GM18868 (cell line): Measurements from ENCODE around the gene NT5DC4.

Experiments used
- ATAC-seq: cut with Tn5 transposase; IDR thresholded peaks from one replicate; pipeline ENCODE4 v1.9.1; 2021; ENCODE audit warnings: mild to moderate bottlenecking, moderate library complexity; ENCODE audit not compliant: unreplicated experiment

NT5DC4 gene

DNA sequence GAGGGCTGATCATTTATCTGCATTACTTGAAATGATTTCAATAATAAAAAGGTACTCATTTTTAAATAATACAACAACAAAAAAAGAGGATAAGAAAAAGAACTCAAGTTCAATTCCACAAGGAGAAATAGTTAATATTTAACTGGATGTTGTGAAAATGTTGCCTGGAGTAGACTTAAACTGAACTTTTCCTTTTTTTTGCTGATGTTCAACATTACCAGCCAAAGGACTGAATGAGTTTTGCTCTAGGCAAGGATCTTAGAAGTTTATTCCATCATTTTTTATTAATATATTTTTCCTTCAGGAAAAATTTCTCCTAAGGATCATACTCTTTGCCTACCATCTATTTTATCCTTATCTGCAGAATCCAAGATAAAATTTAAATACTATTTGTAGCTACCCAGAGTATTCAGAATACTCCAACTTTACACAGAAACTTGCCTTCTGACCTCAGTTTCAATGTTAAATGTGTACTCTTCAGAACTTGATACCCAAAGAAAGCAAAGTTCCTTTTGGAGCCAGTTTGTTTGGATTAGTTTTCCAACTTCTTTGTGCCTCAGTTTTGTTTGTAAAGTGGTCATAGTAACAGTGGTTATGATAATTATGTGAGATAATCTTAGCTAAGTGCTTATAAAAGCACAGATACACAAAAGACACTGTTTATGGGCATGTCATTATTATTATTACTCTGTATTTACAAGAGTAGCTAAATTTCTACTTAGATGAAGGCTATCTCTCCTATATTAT is 30.8 kb downstream of the NT5DC4 start:
- no peak for ATAC-seq

DNA sequence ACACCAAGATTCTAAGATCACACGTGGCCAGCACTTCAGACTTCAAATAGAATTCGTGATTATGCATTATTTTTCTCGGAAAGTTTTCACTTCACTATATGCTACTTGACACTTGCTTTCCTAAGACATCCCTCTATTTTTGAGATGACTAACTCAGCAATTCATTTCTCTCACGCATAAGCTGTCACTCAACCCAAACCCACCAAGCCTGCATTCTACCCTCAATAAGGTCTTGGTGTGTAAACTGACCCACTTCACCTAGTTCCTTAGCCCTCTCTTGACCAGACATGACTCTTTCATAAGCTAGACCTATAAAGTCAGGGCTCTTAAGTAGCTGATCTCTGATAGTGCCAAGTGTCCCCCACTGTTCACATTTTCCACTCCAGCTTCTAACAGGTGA is 31.8 kb downstream of the NT5DC4 start:
- ATAC-seq = no peak

DNA sequence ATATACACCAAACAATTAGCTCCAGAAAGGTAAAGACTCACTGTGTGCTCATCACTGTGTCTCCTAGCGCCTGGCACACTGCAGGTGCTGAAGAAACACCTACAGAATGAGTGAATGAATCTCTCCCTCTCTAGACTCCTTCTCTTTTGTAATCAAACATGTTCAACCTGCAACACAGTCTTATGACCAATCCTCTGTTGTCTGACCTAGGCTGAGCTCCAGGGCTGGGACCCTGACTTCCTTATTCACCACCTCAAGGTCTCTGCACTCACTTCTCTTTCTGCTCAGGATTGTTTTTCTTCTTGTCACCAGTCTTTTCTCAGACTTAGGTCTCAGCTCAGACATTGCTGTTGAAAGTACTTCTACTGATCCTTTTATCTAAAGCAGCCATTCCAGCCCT is 33.7 kb downstream of the NT5DC4 start:
- no peak for ATAC-seq

DNA sequence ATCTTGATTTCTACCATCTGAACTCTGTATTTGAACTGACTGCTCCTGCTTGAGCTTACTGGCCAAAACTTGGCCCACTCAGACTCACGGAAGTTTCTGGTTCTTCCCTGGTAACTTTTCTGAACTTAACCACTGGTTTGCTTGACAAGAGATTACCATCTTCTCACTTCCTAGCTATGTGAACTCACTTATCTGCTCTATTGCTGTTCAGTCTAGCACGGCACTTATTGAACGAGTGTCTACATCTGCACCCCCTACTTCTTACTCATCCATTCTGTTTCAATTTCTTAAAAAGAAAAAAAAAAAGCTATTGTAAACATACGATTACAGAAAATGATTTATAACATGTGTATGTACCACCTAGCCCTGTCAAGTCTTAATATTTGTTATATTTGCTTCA is 34.6 kb downstream of the NT5DC4 start:
- no peak for ATAC-seq

DNA sequence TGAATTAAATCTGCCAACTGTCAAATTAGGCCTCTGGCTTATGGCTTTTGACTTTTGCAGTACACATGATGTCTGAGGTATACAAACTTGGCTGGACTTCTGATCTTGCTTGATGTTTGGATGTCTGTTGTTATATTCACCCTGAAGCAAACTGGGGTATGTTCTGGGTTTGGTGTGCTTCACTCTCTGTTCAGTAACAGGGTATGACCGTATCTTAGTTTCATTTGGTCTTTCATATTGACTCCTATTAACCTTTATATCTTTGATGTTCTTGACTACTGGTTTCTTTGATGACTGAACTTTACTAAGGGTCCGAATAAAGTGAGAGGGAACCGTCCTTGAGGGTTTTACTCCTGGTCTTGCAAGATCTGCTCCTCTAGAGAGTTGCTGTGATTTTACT is 35.4 kb downstream of the NT5DC4 start:
- ATAC-seq = no peak

DNA sequence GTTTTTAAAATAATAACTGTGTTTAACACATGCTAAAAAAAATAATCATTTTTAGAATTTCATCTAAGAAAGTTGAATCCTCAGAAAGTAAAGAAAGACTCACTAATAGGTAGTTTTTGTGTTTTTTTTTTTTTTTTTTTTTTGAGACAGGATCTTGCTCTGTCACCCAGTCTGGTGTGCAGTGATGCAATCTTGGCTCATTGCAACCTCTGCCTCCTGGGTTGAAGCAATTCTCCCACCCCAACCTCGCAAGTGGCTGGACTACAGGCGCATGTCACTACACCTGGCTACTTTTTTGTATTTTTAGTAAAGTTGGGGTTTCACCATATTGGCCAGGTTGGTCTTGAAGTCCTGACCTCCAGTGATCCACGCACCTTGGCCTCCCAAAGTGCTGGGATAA is 36.4 kb downstream of the NT5DC4 start:
- no peak for ATAC-seq

DNA sequence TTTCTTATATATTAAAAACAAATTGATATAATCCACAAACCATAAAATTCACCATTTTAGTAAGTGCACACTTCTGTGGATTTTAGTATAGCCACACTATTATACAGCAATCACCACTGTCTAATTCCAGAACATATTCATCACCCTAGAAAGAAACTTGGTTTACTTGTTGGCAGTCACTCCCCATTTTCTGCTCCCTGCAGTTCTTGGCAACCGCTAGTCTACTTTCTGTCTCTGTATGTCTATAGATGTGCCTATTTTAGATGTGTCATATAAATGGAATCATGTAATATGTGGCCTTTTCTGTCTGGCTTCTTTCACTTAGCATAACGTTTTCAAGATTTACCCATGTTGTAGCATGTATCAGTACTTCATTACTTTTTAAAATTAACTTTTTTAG is 37.9 kb downstream of the NT5DC4 start:
- no peak for ATAC-seq

DNA sequence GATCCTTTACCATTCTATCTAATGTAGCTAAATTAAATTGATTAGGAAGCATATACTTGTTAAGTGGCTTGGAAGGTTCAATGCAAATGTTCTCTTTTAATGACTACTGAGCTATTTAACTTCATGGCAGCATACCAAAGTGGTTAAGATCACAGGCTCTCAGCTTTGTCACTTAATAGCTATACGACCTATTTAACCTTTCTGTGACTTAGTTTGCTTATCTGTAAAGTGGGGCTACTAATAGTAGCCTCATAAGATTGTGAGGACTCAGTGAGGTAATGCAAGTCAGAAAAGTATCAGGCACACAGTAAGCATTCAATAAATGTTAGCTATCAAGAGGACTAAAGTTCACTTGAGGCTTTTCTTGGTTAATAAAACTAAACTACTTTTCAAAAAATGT is 39.3 kb downstream of the NT5DC4 start:
- ATAC-seq = no peak

DNA sequence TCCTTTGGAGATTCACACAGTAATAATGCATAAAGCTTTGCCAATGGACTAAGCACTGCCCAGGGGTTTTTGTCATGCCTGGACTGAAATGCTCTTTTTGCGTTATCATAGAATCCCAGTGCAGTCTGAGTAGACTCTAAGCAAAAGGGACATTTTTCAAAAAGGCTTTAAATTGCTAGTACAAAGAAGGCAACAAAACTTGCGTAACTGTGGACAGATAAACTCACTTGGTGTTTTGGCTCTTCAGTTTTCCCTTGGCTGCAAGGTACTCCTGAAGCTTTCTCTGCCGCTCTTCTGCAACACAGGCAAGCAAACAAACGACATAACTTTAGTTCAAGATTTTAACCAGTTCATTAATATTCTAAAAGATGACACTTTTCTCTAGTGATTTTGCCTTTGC is 41.5 kb downstream of the NT5DC4 start:
- ATAC-seq = no peak

DNA sequence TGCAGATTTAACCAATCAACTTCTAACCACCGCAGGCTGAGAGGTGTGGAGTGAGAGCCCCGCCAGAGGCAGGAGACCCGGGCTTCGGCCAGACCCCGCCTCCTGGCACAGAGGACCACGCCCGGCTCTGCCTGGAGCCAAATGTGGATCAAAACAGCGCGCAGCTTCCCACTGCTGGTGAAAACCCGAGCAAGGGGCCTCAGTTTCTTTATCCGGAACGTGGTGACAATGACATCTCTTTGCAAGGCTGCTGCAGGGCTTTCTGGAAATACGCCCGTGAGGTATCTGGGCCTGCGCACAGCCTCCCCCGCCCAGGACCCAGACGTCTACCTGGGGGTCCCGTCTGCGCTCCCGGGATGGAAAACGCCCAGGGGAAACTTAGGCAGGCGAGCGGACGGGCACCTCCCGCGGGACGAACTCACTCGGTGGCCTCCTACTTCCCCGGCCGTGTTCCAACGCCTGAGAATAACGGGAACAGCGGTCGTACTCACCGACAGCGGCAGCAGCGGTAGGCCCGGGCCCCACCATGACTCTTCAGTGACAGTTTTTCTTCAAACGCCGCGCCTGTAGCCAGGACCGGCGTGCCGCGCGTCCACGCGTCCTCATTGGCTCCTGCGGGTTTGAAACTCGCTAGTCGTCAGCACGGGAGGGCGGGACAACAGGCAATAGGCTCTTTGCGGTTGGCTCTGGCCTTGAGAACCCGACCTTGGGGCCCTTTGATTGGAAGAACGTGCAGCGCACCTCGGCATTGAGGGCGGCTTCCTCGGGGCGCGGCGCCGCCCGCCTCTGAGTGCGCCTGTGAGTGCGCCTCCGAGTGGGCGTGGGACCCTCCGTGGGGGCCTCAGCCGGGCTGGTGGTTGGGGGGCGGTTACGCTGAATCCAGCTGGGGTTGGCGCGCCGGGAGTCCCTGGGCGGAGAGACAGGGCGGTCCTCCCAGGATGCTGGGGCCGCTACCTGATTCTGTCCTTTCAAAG is 43.5 kb downstream of the NT5DC4 start, which contains the start of gene CKAP2L:
TSS of gene CKAP2L (minus strand) at position 539 of the 974 bp plus-strand sequence. CDS start at position 528, 11 bp downstream.
- peak; percentile 97 for ATAC-seq

DNA sequence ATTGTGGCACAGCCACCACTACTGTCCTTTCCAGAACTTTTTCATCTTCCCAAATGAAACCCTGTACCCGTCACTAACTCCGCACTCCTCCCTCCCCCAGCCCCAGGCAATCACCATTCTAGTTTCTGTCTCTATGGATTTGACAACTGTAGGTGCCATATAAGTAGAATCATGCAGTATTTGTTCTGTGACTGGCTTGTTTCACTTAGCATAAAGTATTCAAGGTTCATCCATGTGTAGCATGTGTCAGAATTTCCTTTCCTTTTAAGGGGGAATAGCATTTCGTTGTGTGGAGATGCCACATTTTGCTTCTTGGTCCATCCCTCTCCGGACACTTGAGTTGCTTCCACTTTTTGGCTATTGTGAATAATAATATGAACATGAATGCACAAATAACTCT is 44.4 kb downstream of the NT5DC4 start:
- ATAC-seq = no peak

DNA sequence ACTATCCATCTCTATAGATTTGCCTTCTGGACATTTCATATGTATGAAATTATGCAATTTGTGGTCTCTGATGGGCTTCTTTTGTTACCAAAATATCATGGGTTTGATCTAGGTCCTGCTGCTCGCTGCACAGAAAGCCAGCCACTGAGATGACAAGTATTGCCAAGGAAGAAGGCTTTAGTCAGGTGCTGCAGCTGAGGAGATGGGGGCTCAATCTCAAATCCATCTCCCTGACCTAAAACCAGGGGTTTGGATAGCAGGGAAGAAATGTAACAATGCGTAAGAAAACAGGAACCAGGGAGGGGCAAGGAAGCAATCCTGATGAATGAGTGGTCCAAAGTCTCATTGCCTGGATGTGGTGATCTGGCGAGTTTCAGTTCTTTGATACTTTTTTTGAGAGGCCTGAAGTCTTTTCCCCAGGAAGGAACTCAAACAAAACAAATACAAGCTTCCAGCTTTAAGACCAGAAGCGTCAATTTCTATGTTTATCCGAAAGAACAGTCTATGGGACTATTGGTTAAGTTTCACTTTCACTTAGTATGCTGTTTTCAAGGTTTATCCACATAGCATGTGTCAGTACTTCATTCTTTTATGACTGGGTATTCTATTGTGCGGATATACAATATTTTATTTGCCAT is 47.0 kb downstream of the NT5DC4 start:
- no peak for ATAC-seq

DNA sequence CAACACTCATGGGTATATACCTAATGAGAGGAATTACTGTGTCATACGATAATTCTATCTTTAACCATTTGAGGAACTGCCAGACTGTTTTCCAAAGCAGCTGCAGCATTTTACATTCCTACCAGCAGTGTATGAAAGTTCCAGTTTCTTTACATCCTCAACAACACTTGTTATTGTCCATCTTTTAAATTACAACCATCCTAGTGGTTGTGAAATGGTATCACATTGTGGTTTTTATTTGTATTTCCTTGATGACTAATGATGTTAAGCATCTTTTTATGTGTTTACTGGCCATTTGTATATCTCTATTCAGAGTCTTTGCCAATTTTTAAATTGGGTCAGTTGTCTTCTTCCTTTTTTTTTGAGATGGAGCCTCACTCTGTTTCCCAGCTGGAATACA is 47.6 kb downstream of the NT5DC4 start:
- ATAC-seq = no peak

DNA sequence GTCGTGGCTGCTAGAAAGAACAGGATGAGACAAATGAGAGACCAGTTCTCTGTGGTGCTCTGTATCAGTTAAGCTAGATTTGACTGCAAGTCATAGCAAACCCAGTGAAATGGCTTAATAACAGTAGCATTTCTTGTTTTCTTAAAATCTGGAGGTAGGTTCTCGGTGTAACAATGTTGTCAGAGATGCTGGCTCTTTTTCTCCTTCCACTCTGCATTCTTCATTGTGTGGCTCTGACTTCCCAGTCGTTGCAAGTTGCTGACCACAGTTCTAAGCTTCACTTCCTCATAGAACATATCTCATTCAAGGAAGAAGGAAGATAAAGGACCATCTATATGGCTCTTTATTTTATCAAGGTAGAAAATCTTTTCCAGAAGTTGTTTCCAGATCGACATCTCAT is 51.5 kb downstream of the NT5DC4 start:
- ATAC-seq = no peak

DNA sequence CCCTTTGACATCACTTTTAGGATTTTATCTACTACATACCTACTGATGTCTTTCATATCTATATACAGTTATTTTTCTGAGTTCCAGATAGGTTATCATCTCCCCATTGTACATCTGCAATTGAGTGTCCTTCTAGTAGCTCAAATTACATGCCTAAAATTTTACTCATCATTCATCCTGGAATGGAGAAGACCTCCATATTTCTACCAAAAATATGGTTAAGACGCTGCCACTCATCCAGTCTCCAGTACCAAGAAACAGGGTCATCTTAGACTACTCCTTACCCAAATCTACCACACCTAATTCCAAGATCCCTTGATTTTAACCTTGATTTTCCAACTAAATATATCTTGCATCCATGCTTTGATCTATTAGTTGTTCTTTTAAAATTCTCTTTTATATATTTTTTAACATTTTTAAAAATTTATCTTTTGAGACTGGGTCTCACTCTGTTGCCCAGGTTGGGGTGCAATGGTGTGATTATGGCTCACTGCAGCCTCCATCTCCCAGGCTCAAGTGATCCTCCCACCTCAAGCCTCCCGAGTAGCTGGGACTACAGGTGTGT is 52.2 kb downstream of the NT5DC4 start:
- ATAC-seq = no peak

DNA sequence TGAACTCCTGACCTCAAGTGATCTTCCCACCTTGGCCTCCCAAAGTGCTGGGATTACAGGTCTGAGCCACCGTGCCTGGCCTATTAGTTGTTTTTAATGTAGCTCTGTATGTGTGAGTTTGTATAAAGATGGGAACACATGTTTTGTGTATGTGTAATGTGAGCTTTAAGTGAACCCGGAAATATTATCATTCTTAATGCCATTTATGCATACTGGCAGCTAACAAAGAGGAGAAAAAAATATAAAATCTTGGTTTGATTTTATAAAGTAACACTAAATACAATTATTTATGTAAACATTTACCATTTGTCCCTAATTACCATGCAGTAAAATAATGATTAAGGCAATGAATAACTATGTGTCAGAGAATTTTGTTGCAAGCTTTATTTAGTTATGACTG is 52.7 kb downstream of the NT5DC4 start:
- no peak for ATAC-seq

DNA sequence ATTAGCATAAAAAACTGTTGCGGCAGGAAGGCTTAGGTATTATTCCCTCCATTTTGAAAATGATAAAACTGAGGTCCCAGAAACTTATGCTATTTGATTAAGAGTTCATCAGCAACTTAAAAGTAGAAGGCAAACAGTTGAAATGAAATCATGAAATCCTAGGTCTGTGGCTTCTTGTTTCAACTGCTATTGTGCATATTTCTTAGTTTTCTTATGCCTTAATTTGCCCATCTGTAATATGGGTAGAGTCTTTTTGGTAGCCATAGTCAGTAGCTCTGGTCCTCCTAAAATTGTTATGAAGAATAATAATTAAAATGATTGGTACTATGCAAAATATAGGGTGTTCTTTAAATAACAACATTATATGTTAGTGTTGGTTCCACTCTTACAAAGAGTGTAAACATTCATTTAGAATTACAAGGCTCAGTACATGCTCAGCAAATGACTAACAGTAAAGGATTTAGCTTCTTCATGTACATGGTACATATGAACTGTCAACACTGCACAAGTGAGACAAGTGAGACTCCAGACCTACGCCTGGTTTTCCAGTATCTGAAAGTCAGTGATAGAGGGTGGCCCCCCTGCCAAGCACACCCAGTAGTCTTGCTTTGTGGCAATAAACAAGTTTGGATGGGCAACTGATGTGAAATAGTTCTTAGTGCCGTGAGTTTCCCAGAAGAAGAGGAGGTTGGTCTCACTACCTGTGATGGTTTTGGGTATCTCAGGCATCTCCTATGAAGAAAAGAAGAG is 53.9 kb downstream of the NT5DC4 start:
- ATAC-seq = no peak

DNA sequence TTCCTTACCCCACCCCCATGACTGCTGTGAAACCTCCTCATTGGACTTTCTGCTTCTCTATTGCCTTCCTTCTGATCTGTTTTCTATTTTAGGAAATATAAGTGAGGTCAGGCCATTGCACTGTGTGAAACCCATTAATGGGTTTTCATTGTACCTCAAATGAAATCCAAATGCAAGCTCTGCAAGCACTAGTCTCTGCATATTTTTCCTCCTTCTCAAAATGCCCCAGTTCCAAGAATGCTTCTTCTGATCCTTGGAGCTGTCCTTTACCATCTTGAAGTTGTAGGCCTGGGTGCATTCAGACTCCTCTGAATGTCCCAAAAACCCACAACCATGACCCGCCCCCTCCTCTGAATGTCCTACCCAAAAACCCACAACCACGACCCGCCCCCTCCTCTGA is 55.3 kb downstream of the NT5DC4 start:
- no peak for ATAC-seq

DNA sequence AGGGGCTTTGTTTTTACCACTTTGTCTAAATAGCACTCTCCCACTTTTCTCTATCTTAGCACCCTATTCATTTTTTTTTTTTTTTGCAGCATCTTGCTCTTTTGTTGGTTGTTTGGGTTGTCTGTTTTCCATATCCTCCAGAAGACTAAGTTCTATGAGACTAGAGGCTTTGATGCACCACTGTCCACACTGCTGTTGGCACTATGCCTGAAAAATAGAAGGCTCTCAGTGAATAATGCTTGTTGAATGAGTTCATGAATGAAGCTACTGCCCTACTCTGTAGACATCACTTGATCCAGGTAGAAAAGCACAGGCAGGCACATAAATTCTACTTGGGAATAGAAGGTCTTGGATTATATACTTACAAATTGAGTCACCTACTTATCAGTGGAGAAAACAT is 56.2 kb downstream of the NT5DC4 start:
- no peak for ATAC-seq

DNA sequence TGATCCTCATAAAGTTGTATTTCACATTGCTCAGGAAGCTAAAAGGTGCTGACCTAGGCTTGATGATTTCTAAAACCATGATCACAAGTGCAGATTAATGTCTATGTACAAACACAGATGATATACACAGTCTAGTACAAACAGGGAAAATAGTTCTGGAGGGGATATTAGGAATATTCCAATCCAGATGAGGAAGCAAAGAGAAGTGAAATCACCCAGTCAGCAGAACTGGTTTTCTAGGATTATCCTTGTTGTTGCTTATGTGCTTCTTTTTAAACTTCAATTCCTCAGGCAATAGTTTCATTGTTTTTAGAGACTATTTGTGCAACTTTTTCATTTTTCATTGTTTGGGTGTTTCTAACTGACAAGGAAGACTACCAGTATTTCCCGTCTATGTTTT is 58.8 kb downstream of the NT5DC4 start:
- no peak for ATAC-seq
